ENCODE measurements around the gene ZNF195.

GRCh38 chr11:3380706-3381545, 2.0 kb upstream of the ZNF195 start:
- TF ChIP-seq FOXP2 (optimal IDR thresholded peaks at IDR 0.05; ENCODE audit: control extremely low read depth, extremely low read length, insufficient read depth): no peak
- TF ChIP-seq POLR2AphosphoS5 (IDR thresholded peaks at IDR 0.05; ENCODE audit: borderline replicate concordance, low read depth, low read length): no peak
- TF ChIP-seq EZH2 (IDR thresholded peaks at IDR 0.05): no peak
